Hematopoietic multipotent progenitor cell (in vitro differentiated cells): ENCODE data around the gene MAN2B2. TPM values are rescaled to one million over a fixed set of nuclear protein-coding genes. Genes with fewer than 3 reads are reported as not detected.
A peak's percentile ranks its signal among the peaks of the same experiment; 100 is the strongest.

Source experiments
- DNase-seq, 3 donors: peaks; one replicate each; pipeline ENCODE4 v3.0.0-alpha.2; 2011 to 2015; ENCODE audit warnings: low read depth in 2 of 3, low spot score in 2 of 3
- total RNA-seq: library from RNA; depleted of rRNA; stranded (reverse); fragments of >200 nt; gene quantifications from one replicate; pipeline ENCODE4 v1.2.3, GENCODE V29; 2012

Gene MAN2B2
- total RNA-seq, 1 donor, result 39.6 TPM

- DNase-seq, result no peak
These were observed 28.9 kb upstream of the MAN2B2 start for GRCh38 chr4:6546091-6546490.

DNA sequence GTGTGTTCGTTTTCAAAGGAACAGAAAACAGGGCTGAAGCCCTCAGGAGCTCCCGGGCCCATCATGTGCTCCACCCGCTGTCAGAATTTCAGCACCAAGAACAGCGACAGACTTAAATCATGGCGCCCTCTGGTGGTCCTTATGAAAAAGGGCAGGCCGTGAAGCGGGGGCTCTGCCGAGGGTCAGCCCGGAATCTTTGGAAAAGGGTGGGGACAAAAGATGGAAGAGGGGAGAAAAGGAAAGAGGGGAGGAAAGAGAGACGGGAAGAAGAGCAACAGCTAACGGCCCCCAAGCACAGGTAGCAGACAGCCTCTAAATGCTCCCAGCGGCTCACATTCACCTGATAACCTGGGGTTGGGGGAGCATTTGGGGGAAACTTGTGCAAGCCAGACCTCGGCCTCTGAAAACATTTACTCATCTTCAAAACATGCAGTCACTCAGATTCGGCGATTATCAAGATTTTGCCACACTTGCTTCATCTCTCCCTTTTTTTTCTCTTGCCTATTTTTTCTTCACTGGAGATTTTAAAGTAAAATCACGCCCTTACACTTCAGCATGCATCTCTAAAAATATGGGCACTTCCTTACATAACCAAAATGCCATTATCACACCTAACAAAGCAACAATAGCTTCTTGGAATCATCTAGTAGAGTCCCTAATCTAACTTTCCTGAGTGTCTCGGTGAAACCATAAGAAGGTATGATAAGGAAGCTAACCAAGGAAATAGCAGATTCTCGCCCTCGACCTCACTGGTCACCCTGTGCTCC is 28.1 kb upstream of the MAN2B2 start:
- peak; percentile 33 to 84 (median 65) for DNase-seq

- DNase-seq, result peak in 1 of 3 donors; percentile 12
These were observed 26.6 kb upstream of the MAN2B2 start for GRCh38 chr4:6548201-6548881.

GRCh38 chr4:6548882-6549230 is 26.1 kb upstream of the MAN2B2 start:
- DNase-seq, result no peak

GRCh38 chr4:6549445-6549844 is 25.5 kb upstream of the MAN2B2 start:
- no peak for DNase-seq

DNA sequence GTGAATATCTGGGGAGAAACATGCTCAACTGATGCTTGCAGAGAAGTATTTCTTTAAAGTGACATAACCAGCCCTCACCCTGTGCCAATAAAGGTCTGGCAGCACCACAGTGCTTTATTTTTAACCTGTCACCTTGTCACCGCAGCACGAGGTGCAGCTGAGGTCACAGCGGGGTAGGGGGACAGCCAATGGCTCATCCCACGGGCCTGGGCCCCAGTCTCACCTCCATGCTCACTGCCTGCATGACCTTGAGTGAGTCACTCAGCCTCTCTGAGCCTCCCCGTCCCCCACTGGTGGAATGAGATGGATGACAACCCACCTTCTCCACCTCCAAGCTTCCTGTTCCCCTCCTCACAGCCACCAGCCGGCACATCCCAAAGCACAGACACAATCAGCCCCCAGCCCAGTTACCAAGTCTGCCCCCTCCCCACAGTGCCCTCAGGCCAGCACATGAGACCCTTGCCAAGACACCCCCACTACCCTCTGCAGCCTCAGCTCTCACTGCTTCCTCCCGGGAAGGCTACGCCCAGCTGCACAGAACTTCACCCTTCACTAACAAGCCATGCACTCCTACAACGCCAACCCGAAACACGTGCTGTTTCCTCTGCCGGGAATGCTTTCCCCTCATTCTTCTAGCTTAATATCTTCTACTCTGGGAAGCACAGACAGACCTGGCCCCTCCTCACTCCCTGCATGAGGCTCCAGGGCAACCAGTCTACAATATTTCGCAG is 24.9 kb upstream of the MAN2B2 start:
- no peak for DNase-seq

DNA sequence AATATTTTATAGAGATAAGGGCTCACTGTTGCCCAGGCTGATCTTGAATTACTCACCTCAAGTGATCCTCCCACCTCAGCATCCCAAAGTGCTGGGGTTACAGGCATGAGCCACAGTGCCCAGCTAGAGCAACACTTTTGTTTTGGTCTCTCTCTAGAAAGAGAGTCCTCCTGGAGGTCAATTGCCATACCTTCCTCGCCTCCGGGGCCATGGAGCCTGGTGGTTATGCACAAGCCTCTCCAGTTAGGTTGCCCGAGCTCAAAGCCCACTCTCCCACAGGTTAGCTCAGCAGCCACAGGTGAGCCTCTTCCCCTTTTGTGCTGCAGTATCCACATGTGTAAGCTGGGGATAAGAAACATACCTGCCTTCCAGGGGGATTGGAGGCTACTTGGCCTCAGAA is 24.2 kb upstream of the MAN2B2 start:
- no peak for DNase-seq

DNA sequence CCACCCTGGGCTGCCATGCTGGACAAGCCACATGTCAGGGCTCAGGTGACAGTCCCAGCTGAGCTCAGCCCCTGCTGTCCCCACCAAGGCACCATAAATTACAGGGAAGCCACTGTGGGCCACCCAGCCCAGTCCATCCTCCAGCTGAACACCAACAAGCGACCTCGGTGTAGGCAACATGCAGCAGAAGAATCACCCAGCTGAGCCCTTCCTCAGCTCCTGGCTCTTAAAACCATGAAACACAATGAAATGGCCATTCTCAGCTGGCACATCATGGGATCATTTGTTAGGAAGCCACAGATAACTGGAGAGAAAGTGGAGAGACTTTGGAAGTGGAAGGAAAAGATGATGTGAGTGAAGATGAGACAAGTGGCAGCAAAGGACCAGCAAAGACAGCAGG is 23.3 kb upstream of the MAN2B2 start:
- DNase-seq, result no peak

DNA sequence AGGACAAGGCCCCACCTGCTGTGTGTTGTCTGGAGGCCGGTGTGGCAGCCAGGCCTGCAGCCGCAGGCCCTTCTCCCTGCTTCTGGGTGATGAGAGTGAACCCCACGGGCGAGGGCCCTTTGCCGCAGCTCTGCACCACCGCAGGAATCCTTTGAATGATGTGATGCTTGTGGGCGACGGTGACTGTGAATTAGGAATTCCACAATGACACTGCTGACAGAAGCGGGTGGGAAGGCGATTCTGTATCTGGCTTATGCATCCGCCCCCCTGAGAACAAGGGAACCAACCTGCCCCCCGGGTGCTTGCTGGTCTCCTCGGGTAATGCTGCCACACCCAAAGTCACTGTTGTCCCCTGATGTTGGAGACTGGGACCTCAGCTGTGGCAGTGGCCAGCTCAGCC is 19.5 kb upstream of the MAN2B2 start:
- DNase-seq, result no peak

DNA sequence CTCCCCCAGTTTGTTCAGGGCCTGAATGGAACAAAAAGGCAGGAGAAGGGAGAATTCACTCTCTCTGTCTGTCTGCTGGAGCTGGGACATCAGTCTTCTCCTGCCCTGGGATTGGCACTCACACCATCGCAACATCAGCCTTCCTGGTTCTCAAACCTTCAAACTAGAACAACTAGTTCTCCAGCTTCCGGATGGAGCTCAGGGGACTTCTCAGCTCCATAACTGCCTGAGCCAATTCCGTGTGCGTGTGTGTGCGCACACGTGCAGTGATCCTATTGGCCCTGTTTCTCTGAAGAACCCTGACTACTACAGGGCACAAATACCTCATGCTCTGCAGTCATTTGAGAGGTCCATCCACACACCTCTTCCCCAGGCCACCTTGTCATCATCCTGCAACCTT is 18.7 kb upstream of the MAN2B2 start:
- no peak for DNase-seq

- no peak for DNase-seq
These were observed 17.8 kb upstream of the MAN2B2 start for GRCh38 chr4:6557185-6557584.

GRCh38 chr4:6557856-6558255 is 17.1 kb upstream of the MAN2B2 start:
- no peak for DNase-seq

DNA sequence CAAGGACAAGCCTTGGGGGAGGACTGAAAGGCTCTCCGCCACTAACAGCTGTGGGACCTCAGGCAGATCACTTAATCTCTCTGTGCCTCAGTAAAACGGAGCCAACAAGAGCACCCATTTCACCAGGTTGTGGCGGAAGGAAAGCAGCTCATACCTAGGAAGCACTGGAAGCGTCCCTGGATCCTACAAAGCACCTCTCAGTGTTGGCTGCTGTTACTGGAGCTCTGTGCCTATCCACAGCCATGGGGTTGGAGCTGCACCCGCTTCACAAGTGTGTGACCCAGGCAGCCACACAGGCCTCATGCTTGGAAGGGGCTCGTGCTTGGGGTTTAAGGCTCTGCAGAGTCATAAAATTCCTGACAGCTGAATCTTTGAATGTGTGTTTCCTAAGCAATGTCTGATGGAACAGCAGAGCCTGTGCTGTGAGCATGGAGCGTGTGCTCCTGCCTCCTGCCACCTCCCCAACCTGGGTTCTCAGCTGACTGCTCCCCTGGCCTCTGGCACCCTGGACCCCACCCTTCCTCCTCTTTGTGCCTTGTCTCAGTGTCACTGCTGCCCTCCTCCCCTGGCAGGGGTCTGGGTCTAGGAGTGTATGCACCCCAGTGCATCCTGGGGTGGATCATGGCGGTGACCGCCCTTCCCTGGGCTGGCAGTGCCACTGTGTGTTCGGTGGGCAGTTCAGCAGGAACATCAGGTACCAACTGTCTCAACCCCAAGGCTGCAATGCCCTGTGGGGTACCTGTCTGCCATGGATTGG is 14.4 kb upstream of the MAN2B2 start:
- DNase-seq, result no peak

GRCh38 chr4:6561173-6561516 is 13.8 kb upstream of the MAN2B2 start:
- DNase-seq, result no peak

- no peak for DNase-seq
These were observed 13.2 kb upstream of the MAN2B2 start for GRCh38 chr4:6561706-6562371.

- DNase-seq, result peak in 2 of 3 donors; percentile 34 to 38
These were observed 11.8 kb upstream of the MAN2B2 start for GRCh38 chr4:6562931-6563901.

- no peak for DNase-seq
These were observed 10.9 kb upstream of the MAN2B2 start for GRCh38 chr4:6563935-6564645.

- no peak for DNase-seq
These were observed 9.1 kb upstream of the MAN2B2 start for GRCh38 chr4:6565691-6566390.
